Heart left ventricle (tissue), 13 donors: Measurements from ENCODE around the gene TMEM139.

Experiments used
- POLR2A ChIP-seq, 2 donors: fragments of 450-650 bp; IDR thresholded peaks; one replicate each; pipeline ENCODE4 v1.6.1; 2017; ENCODE audit warnings: antibody characterized with exemption in 2 of 2, mild to moderate bottlenecking in 2 of 2, moderate library complexity in 2 of 2
- TF ChIP-seq, protein P1 (sequence below), 12 donors: fragments of 200-600 bp; sonication (generic) in 4 of 12; IDR thresholded peaks; one replicate each; pipeline versions ENCODE4 v1.5.0 to v1.8.0; 2018 to 2022; ENCODE audit warnings: antibody characterized with exemption in 12 of 12, mild to moderate bottlenecking in 5 of 12
- donor health status: ischemic (EF 13 %, LVEDD 7.1; RV severe dilation, severe dysfunction).
- donor health status: DM: no; HTN: yes; CAD: no.
- donor health status: DM: no; HTN: no; CAD: no.
- donor health status: ischemic (EF 25% LVEDD 6.9; RV normal size, moderate dysfunction).
- donor health status: ischemic (EF 25% LVEDD 5.7; RV mildly dilated, moderate dysfunction).
- donor health status: ischemic (EF 35%, LVEDD 5.7; RV mildly dilated, moderate dysfunction).
- donor health status: nonischemic (EF 11% LVEDD 7.7; RV severe dilation, severe dysfunction).
- donor health status: DM: yes; HTN: yes; CAD: no.
- donor health status: PGD.
- donor health status: ischemic (EF 29% LVEDD 5.4; RV normal size, mild dysfunction).
- donor health status: nonischemic (EF 23%, LVEDD 6.1; RV moderate dilation, normal function).

GRCh38 chr7:143303733-143304132, 19.0 kb downstream of the TMEM139 start:
- TF ChIP-seq, protein P1, sequence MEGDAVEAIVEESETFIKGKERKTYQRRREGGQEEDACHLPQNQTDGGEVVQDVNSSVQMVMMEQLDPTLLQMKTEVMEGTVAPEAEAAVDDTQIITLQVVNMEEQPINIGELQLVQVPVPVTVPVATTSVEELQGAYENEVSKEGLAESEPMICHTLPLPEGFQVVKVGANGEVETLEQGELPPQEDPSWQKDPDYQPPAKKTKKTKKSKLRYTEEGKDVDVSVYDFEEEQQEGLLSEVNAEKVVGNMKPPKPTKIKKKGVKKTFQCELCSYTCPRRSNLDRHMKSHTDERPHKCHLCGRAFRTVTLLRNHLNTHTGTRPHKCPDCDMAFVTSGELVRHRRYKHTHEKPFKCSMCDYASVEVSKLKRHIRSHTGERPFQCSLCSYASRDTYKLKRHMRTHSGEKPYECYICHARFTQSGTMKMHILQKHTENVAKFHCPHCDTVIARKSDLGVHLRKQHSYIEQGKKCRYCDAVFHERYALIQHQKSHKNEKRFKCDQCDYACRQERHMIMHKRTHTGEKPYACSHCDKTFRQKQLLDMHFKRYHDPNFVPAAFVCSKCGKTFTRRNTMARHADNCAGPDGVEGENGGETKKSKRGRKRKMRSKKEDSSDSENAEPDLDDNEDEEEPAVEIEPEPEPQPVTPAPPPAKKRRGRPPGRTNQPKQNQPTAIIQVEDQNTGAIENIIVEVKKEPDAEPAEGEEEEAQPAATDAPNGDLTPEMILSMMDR (IDR thresholded peaks at IDR 0.05), result no peak
- TF ChIP-seq POLR2A (IDR thresholded peaks at IDR 0.05), result no peak
